Body of pancreas (tissue), 4 donors: Measurements from ENCODE around the gene SPATA2. TPM values are rescaled to one million over a fixed set of nuclear protein-coding genes. Genes with fewer than 3 reads are reported as not detected.

Experiments used
- ATAC-seq: fragments of 150-250 bp; one replicate; pipeline ENCODE4 v1.9.1; 2016
- DNase-seq, 4 donors: peaks; one replicate each; pipeline ENCODE4 v3.0.0-alpha.2; 2019
- H3K27ac ChIP-seq, 4 donors: fragments of 200-600 bp; sonication (generic); 1 replicate in 3 of 4; 2 replicates in 1 of 4; pipeline versions ENCODE4 v1.5.1 to v1.6.1; 2016 to 2019; ENCODE audit warnings: mild to moderate bottlenecking in 1 of 4, mixed read lengths in 1 of 4, moderate library complexity in 1 of 4
- H3K27me3 ChIP-seq, 2 donors: fragments of 200-600 bp; sonication (generic); one replicate each; pipeline ENCODE4 v1.6.0; 2016; ENCODE audit warnings: mild to moderate bottlenecking in 1 of 2
- H3K36me3 ChIP-seq, 2 donors: fragments of 200-600 bp; sonication (generic); replicated peaks in 1 of 2; 2 replicates each; pipeline ENCODE4 v1.5.1; 2016; ENCODE audit warnings: low read depth in 2 of 2; ENCODE audit not compliant: insufficient read depth in 1 of 2
- H3K4me1 ChIP-seq: fragments of 200-600 bp; sonication (generic); one replicate; pipeline ENCODE4 v1.6.0; 2016
- H3K4me3 ChIP-seq, 2 donors: fragments of 200-600 bp; sonication (generic); 1 replicate in 1 of 2; 2 replicates in 1 of 2; pipeline ENCODE4 v1.5.1; 2016 to 2019
- H3K9me3 ChIP-seq, 3 donors: fragments of 200-600 bp; sonication (generic); 1 replicate in 2 of 3; 2 replicates in 1 of 3; pipeline ENCODE4 v1.5.1; 2016
- POLR2A ChIP-seq, 3 donors: fragments of 450-650 bp; IDR thresholded peaks; one replicate each; pipeline ENCODE4 v1.6.1; 2016; ENCODE audit warnings: antibody characterized with exemption in 3 of 3, mild to moderate bottlenecking in 2 of 3
- WGBS, 2 donors: methylation state at CpG; one replicate each; pipeline ENCODE4 v1.1.5; 2017; 5-methylcytosine and 5-hydroxymethylcytosine counted together
- intact Hi-C: fragments of 100-400 bp; cut with DNase I; formaldehyde crosslinking; loops from one replicate; pipeline ENCODE4 v1.15.1; 2023
- total RNA-seq, 2 donors: library from RNA; depleted of rRNA; stranded (reverse); fragments of >200 nt; gene quantifications; one replicate each; pipeline ENCODE4 v1.1.0, GENCODE V29; 2016
- TF ChIP-seq, protein P1 (sequence below), 7 experiments: fragments of 450-650 bp in 4 of 7; fragments of 200-600 bp in 3 of 7; sonication (generic) in 3 of 7; IDR thresholded peaks; one replicate each; pipeline ENCODE4 v1.5.1; 2016 to 2019; ENCODE audit warnings: antibody characterized with exemption in 7 of 7

SPATA2 gene
- total RNA-seq, 2 donors from 2014 or later, result 3.9 to 7.3 TPM

GRCh38 chr20:49938173-49939163, 23.1 kb upstream of the SPATA2 start:
- peaks cover 53% of the 10 kb centered on the region for H3K4me1 ChIP-seq
- no peak overlapping the region for H3K4me3 ChIP-seq
- peak; percentile 51 to 64 (median 56) for DNase-seq
- H3K27me3 ChIP-seq, result no peaks in the 10 kb centered on the region
- WGBS, 2 donors, result 47 to 59% methylated on average over 12 of the region's 12 CpGs
- peaks cover 0 to 4% of the 10 kb centered on the region in 2 donors for H3K36me3 ChIP-seq
- H3K27ac ChIP-seq, result peak overlapping the region; percentile 37 to 97 (median 94)
- intact Hi-C loops, result no loop called here
- H3K9me3 ChIP-seq, result no peaks in the 10 kb centered on the region
- ATAC-seq, result no peak
- no peak for TF ChIP-seq POLR2A (IDR thresholded peaks at IDR 0.05)
- TF ChIP-seq, protein P1, sequence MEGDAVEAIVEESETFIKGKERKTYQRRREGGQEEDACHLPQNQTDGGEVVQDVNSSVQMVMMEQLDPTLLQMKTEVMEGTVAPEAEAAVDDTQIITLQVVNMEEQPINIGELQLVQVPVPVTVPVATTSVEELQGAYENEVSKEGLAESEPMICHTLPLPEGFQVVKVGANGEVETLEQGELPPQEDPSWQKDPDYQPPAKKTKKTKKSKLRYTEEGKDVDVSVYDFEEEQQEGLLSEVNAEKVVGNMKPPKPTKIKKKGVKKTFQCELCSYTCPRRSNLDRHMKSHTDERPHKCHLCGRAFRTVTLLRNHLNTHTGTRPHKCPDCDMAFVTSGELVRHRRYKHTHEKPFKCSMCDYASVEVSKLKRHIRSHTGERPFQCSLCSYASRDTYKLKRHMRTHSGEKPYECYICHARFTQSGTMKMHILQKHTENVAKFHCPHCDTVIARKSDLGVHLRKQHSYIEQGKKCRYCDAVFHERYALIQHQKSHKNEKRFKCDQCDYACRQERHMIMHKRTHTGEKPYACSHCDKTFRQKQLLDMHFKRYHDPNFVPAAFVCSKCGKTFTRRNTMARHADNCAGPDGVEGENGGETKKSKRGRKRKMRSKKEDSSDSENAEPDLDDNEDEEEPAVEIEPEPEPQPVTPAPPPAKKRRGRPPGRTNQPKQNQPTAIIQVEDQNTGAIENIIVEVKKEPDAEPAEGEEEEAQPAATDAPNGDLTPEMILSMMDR (IDR thresholded peaks at IDR 0.05), result no peak

DNA sequence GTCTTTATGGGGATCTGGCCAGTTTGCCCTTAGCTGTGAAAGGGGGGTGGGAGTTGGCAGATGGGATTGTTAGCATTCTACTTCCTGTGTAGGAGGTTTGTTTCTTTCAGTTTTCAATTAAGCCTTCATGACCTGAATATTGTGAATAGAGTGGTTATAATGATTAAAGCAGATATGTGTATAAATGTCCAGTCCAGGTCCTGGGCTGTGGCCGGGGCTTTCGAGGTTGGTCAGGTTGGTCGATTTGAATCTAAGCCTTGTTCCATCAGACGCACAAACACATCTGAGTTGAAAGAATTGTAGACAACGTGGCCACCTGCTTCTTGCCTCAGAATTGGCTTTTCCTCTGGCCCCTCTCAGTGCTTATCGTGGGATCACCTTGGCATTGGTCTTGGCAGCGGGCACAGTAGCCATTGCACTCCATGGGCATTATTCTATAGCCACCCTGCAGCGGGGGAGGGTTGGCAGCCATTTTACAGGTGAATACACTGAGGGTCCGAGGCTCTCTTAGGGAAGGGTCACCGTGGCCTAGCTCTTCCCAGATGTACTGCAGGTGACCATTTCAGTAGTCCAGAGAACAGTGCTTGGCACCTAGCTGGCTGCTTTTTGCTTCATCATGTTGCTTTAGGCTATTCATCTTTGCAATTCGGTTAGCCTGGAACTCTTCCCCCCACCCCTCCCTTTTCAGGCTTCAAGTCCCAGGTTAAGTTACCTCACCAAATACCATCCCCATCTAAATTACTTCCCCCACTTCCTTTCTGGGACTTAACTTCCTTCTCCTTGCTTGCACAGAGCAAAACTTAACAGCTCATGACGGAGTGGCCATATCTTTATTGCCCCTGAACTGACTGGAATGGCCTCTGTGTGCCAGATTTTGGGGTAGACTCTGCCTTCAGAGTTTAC, 21.9 kb upstream of the SPATA2 start:
- intact Hi-C loops, result no loop called here
- ATAC-seq, result peak; percentile 22

DNA sequence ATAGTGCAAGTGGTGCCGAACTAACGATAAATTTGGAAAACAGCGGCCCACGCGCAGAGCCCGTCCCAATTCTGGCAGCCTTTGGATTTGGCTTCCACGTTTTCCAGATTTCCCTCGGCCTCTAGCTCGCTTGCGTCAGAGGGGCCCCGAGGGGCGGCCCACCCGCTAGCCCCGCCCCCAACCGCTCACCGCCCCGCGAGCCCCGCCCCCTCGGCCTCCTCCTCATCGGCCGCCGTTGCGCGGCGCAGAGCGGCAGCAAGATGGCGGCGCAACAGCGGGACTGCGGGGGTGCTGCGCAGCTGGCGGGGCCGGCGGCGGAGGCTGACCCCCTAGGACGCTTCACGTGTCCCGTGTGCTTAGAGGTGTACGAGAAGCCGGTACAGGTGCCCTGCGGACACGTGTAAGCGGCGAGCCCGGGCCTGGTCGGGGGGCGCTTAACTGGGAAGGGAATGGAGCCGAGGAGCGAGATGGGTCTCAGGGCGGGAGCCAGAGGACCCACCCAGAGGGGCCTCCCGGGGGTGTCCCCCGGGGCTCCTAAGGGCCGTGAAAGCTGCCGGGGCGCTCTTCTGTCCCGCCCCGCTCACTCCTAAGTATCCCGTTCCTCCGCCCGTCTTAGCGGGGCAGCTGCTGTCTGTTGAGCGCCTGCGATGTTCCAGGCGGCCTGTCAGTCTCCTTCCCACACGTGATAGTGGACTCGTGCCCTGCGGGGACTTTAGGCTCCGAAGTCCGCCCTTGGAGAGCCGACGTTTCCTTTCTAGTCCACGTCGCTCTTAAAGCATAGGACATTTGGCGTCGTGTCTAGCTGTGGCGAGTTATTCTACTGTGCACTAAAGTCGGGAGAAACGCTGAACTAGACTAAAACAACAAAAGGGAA, 21.1 kb upstream of the SPATA2 start, which contains the start of gene RNF114:
Gene RNF114, plus strand, starts transcription at position 245 of the 874 bp plus-strand sequence. Its CDS starts 16 bp downstream, at position 261.
- intact Hi-C loops, result no loop called here
- 0% methylated on average over 15 to 79 of the region's 79 CpGs for WGBS, 2 donors
- H3K4me1 ChIP-seq, result peaks cover 47% of the 10 kb centered on the region

More for the DNA sequence above, 21.9 kb upstream of the SPATA2 start:
- H3K36me3 ChIP-seq, result no peaks in the 10 kb centered on the region
- H3K4me1 ChIP-seq, result peaks cover 53% of the 10 kb centered on the region
- peak overlapping the region; percentile 99 to 100 for H3K4me3 ChIP-seq
- 2 to 10% methylated on average over 9 to 12 of the region's 12 CpGs for WGBS, 2 donors
- no peak for DNase-seq
- H3K9me3 ChIP-seq, result no peaks in the 10 kb centered on the region
- H3K27me3 ChIP-seq, result no peaks in the 10 kb centered on the region
- TF ChIP-seq, protein P1 (IDR thresholded peaks at IDR 0.05), result no peak
- peak in 2 of 3 donors; percentile 13 to 16 for TF ChIP-seq POLR2A (IDR thresholded peaks at IDR 0.05)
- peak overlapping the region; percentile 90 to 97 (median 94) for H3K27ac ChIP-seq

More for the DNA sequence above, 21.1 kb upstream of the SPATA2 start, which contains the start of gene RNF114:
- Histone ChIP-seq H3K27ac (peak within 1 kb of the TSS; percentile 90 to 97 (median 94)), H3K27me3 (no peaks in the 10 kb centered on the region), H3K9me3 (no peaks in the 10 kb centered on the region), H3K36me3 (no peaks in the 10 kb centered on the region), H3K4me3 (peak within 1 kb of the TSS; percentile 99 to 100)
- ATAC-seq (peak; percentile 93), DNase-seq (peak; percentile 94 to 95 (median 95))
- peak; percentile 91 to 94 (median 93) for TF ChIP-seq POLR2A (IDR thresholded peaks at IDR 0.05)
- TF ChIP-seq, protein P1 (IDR thresholded peaks at IDR 0.05), result no peak
